ENCODE data around the gene USP40. TPM values are rescaled to one million over a fixed set of nuclear protein-coding genes. Genes with fewer than 3 reads are reported as not detected.
A peak's percentile ranks its signal among the peaks of the same experiment; 100 is the strongest.

USP40 gene
- total and polyA plus RNA-seq, 2 donors (not counting 1 experiment from before 2014, with no cell fraction given), result 18.9 to 40.6 TPM

DNA sequence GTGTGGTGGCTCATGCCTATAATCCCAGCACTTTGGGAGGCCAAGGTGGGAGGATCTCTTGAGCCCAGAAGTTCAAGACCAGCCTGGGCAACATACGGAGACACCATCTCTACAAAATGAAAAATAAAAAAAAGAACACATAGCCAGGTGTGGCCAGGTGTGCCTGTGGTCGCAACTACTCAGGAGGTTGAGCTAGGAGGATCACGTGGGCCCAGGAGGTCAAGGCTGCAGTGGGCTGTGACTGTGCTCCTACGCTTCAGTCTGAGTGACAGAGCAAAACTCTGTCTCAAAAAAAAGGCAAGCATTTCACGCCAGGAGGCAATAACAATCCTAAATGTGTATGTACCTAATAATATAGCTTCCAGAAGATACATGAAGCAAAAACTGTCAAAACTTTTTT is 27.8 kb downstream of the USP40 start:
- H3K4me1 ChIP-seq (ENCODE audit: control insufficient read depth, extremely low read depth, insufficient read depth, low read length), result no peaks in the 10 kb centered on the region
- DNase-seq (ENCODE audit: low read depth in 2 of 2), result no peak
- H2AFZ ChIP-seq (ENCODE audit: low read length), result no peak overlapping the region
- no peak overlapping the region for H3K27ac ChIP-seq (ENCODE audit: insufficient read depth, low read length)
- no peaks in the 10 kb centered on the region for H3K36me3 ChIP-seq (ENCODE audit: control insufficient read depth, insufficient read depth, low read length)
- H4K20me1 ChIP-seq (ENCODE audit: control insufficient read depth, extremely low read depth, insufficient read depth, low read length), result no peaks in the 10 kb centered on the region
- H3K9ac ChIP-seq (ENCODE audit: insufficient read depth, low read length), result no peak overlapping the region
- no peaks in the 10 kb centered on the region for H3K27me3 ChIP-seq (ENCODE audit: control insufficient read depth, insufficient read depth, low read length)
- no peak overlapping the region for H3K4me2 ChIP-seq (ENCODE audit: extremely low read depth, insufficient read depth, low read length)
- TF ChIP-seq, protein P1, sequence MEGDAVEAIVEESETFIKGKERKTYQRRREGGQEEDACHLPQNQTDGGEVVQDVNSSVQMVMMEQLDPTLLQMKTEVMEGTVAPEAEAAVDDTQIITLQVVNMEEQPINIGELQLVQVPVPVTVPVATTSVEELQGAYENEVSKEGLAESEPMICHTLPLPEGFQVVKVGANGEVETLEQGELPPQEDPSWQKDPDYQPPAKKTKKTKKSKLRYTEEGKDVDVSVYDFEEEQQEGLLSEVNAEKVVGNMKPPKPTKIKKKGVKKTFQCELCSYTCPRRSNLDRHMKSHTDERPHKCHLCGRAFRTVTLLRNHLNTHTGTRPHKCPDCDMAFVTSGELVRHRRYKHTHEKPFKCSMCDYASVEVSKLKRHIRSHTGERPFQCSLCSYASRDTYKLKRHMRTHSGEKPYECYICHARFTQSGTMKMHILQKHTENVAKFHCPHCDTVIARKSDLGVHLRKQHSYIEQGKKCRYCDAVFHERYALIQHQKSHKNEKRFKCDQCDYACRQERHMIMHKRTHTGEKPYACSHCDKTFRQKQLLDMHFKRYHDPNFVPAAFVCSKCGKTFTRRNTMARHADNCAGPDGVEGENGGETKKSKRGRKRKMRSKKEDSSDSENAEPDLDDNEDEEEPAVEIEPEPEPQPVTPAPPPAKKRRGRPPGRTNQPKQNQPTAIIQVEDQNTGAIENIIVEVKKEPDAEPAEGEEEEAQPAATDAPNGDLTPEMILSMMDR (conservative IDR thresholded peaks at IDR 0.05 in 1 of 2, IDR thresholded peaks at IDR 0.05 in 1 of 2; ENCODE audit: low read depth in 1 of 2, low read length in 2 of 2), result no peak
- no peak for TF ChIP-seq EZH2 (IDR thresholded peaks at IDR 0.05; ENCODE audit: low read length, missing control alignments)
- no peaks in the 10 kb centered on the region for H3K79me2 ChIP-seq (ENCODE audit: control insufficient read depth, insufficient read depth, low read length)
- no peak overlapping the region for H3K4me3 ChIP-seq (replicated peaks in 1 of 4; ENCODE audit: control extremely low read depth in 1 of 4, insufficient read depth in 1 of 4, low read depth in 3 of 4, low read length in 4 of 4)
- no peaks in the 10 kb centered on the region for H3K9me3 ChIP-seq (ENCODE audit: control insufficient read depth, insufficient read depth, low read depth, low read length)

DNA sequence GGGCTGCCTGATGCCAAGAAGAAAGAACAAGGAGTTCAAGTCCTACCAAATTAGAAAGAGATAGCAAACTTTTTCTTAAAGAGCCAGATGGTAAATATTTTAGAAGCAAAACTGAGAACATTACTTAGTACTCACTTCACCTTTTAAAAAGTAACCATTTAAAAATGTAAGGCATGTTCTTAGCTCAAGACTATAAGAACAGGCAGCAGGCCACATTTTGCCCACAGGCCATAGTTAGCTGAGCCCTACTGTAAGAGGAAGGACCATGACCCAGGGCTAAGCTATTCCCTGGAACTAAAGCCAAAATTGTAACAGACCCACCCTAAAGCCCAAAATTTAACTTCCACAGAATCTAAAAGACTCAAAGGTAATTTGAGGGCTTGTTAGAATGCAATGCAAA is 31.3 kb downstream of the USP40 start:
- Histone ChIP-seq H2AFZ (ENCODE audit: low read length) (no peak overlapping the region), H3K4me3 (replicated peaks in 1 of 4; ENCODE audit: control extremely low read depth in 1 of 4, insufficient read depth in 1 of 4, low read depth in 3 of 4, low read length in 4 of 4) (no peak overlapping the region), H4K20me1 (ENCODE audit: control insufficient read depth, extremely low read depth, insufficient read depth, low read length) (no peaks in the 10 kb centered on the region), H3K9ac (ENCODE audit: insufficient read depth, low read length) (no peak overlapping the region), H3K4me2 (ENCODE audit: extremely low read depth, insufficient read depth, low read length) (no peak overlapping the region), H3K27ac (ENCODE audit: insufficient read depth, low read length) (no peak overlapping the region), H3K4me1 (ENCODE audit: control insufficient read depth, extremely low read depth, insufficient read depth, low read length) (no peaks in the 10 kb centered on the region), H3K27me3 (ENCODE audit: control insufficient read depth, insufficient read depth, low read length) (no peaks in the 10 kb centered on the region), H3K9me3 (ENCODE audit: control insufficient read depth, insufficient read depth, low read depth, low read length) (no peaks in the 10 kb centered on the region), H3K79me2 (ENCODE audit: control insufficient read depth, insufficient read depth, low read length) (no peaks in the 10 kb centered on the region), H3K36me3 (ENCODE audit: control insufficient read depth, insufficient read depth, low read length) (no peaks in the 10 kb centered on the region)
- peak in 1 of 2 donors; percentile 30 for DNase-seq (ENCODE audit: low read depth in 2 of 2)
- TF ChIP-seq, protein P1 (conservative IDR thresholded peaks at IDR 0.05 in 1 of 2, IDR thresholded peaks at IDR 0.05 in 1 of 2; ENCODE audit: low read depth in 1 of 2, low read length in 2 of 2), result no peak
- TF ChIP-seq EZH2 (IDR thresholded peaks at IDR 0.05; ENCODE audit: low read length, missing control alignments), result no peak

DNA sequence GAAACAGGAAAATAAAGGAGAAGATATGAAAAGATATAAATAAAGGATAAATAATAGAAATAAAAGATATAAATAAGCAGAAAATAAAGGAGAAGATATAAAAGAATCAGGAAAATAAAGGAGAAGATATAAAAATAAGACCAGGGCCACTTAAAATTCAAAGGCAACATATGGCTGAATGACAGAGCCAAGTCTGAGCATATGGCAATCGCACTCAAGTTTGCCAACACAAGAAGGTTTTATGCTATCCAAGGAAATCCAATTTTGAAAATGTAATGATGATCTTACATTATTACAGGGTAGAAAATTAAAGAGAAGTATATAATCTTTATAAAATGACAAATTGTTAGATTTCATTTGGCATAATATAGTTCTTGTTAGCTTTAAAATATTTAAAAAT is 33.6 kb downstream of the USP40 start:
- Histone ChIP-seq H3K9me3 (ENCODE audit: control insufficient read depth, insufficient read depth, low read depth, low read length) (no peaks in the 10 kb centered on the region), H3K4me2 (ENCODE audit: extremely low read depth, insufficient read depth, low read length) (no peak overlapping the region), H3K36me3 (ENCODE audit: control insufficient read depth, insufficient read depth, low read length) (no peaks in the 10 kb centered on the region), H4K20me1 (ENCODE audit: control insufficient read depth, extremely low read depth, insufficient read depth, low read length) (no peaks in the 10 kb centered on the region), H3K4me1 (ENCODE audit: control insufficient read depth, extremely low read depth, insufficient read depth, low read length) (no peaks in the 10 kb centered on the region), H3K79me2 (ENCODE audit: control insufficient read depth, insufficient read depth, low read length) (no peaks in the 10 kb centered on the region), H2AFZ (ENCODE audit: low read length) (no peak overlapping the region), H3K27ac (ENCODE audit: insufficient read depth, low read length) (no peak overlapping the region), H3K27me3 (ENCODE audit: control insufficient read depth, insufficient read depth, low read length) (no peaks in the 10 kb centered on the region), H3K4me3 (replicated peaks in 1 of 4; ENCODE audit: control extremely low read depth in 1 of 4, insufficient read depth in 1 of 4, low read depth in 3 of 4, low read length in 4 of 4) (no peak overlapping the region), H3K9ac (ENCODE audit: insufficient read depth, low read length) (no peak overlapping the region)
- DNase-seq (ENCODE audit: low read depth in 2 of 2), result no peak
- no peak for TF ChIP-seq EZH2 (IDR thresholded peaks at IDR 0.05; ENCODE audit: low read length, missing control alignments)
- TF ChIP-seq, protein P1 (conservative IDR thresholded peaks at IDR 0.05 in 1 of 2, IDR thresholded peaks at IDR 0.05 in 1 of 2; ENCODE audit: low read depth in 1 of 2, low read length in 2 of 2), result no peak
